Liver (tissue), 9 donors: ENCODE data around the gene NXN. TPM values are rescaled to one million over a fixed set of nuclear protein-coding genes. Genes with fewer than 3 reads are reported as not detected.
"Not testable (repeated sequence)": the region's sequence is repeated elsewhere in the genome, so short reads cannot be mapped to it uniquely, and the experiment has no call there.

Experiments
- DNase-seq: peaks from one replicate; pipeline ENCODE4 v3.0.0-alpha.2; 2017; ENCODE audit warnings: low spot score
- H3K27ac ChIP-seq, 2 donors: one replicate each; pipeline ENCODE4 v1.7.0; 2013; ENCODE audit warnings: inconsistent platforms in 2 of 2, low read length in 2 of 2, control low read depth in 1 of 2, low read depth in 1 of 2, mild to moderate bottlenecking in 1 of 2
- H3K27me3 ChIP-seq, 4 donors: one replicate each; pipeline versions ENCODE4 v1.6.1 to v1.7.0; 2013; ENCODE audit warnings: low read length in 3 of 4, inconsistent platforms in 1 of 4, mild to moderate bottlenecking in 1 of 4, moderate library complexity in 1 of 4; ENCODE audit not compliant: control insufficient read depth in 4 of 4, insufficient read depth in 4 of 4
- H3K36me3 ChIP-seq, 4 donors: one replicate each; pipeline versions ENCODE4 v1.6.1 to v1.7.0; 2013; ENCODE audit warnings: low read length in 3 of 4, mild to moderate bottlenecking in 3 of 4, low read depth in 1 of 4, moderate library complexity in 1 of 4; ENCODE audit not compliant: control insufficient read depth in 4 of 4, insufficient read depth in 3 of 4
- H3K4me1 ChIP-seq, 4 donors: one replicate each; pipeline versions ENCODE4 v1.6.1 to v1.7.0; 2013; ENCODE audit warnings: low read length in 3 of 4, mild to moderate bottlenecking in 3 of 4, moderate library complexity in 1 of 4; ENCODE audit not compliant: control insufficient read depth in 4 of 4, insufficient read depth in 4 of 4
- H3K4me3 ChIP-seq, 3 donors: one replicate each; pipeline versions ENCODE4 v1.6.1 to v1.7.0; 2013; ENCODE audit warnings: low read length in 3 of 3, control low read depth in 1 of 3, low read depth in 1 of 3, mild to moderate bottlenecking in 1 of 3
- H3K9ac ChIP-seq, 2 donors: one replicate each; pipeline ENCODE4 v1.7.0; 2013; ENCODE audit warnings: low read length in 2 of 2, mild to moderate bottlenecking in 2 of 2, moderate library complexity in 2 of 2, control low read depth in 1 of 2, low read depth in 1 of 2
- H3K9me3 ChIP-seq, 4 donors: one replicate each; pipeline versions ENCODE4 v1.6.1 to v1.7.0; 2013; ENCODE audit warnings: low read length in 3 of 4; ENCODE audit not compliant: control insufficient read depth in 4 of 4
- EGR1 ChIP-seq, 2 donors: IDR thresholded peaks; 2 replicates each; pipeline ENCODE4 v1.6.1; 2016 to 2018; ENCODE audit warnings: antibody characterized with exemption in 2 of 2, low read depth in 2 of 2
- FOXA1 ChIP-seq: IDR thresholded peaks from 2 replicates; pipeline ENCODE4 v1.6.1; 2016; ENCODE audit warnings: antibody characterized with exemption
- FOXA2 ChIP-seq: IDR thresholded peaks from 2 replicates; pipeline ENCODE4 v1.6.1; 2016; ENCODE audit warnings: antibody characterized with exemption
- GABPA ChIP-seq, 2 donors: IDR thresholded peaks in 1 of 2; conservative IDR thresholded peaks in 1 of 2; 2 replicates each; pipeline ENCODE4 v1.6.1; 2016; ENCODE audit warnings: antibody characterized with exemption in 2 of 2, mild to moderate bottlenecking in 1 of 2, moderate library complexity in 1 of 2
- HNF4A ChIP-seq, 2 donors: conservative IDR thresholded peaks; 2 replicates each; pipeline ENCODE4 v1.6.1; 2016; ENCODE audit warnings: antibody characterized with exemption in 2 of 2, mild to moderate bottlenecking in 2 of 2
- HNF4G ChIP-seq: IDR thresholded peaks from 2 replicates; pipeline ENCODE4 v1.6.1; 2016; ENCODE audit warnings: antibody characterized with exemption
- JUND ChIP-seq, 2 donors: IDR thresholded peaks; 2 replicates each; pipeline ENCODE4 v1.6.1; 2016; ENCODE audit warnings: antibody characterized with exemption in 2 of 2
- MAX ChIP-seq: IDR thresholded peaks from 2 replicates; pipeline ENCODE4 v1.6.1; 2016; ENCODE audit warnings: antibody characterized with exemption
- NR2F2 ChIP-seq: IDR thresholded peaks from 2 replicates; pipeline ENCODE4 v1.6.1; 2016; ENCODE audit warnings: antibody characterized with exemption
- RAD21 ChIP-seq, 2 donors: IDR thresholded peaks; 2 replicates each; pipeline ENCODE4 v1.6.1; 2016; ENCODE audit warnings: antibody characterized with exemption in 2 of 2, mild to moderate bottlenecking in 2 of 2
- REST ChIP-seq: IDR thresholded peaks from 2 replicates; pipeline ENCODE4 v1.6.1; 2016; ENCODE audit warnings: antibody characterized with exemption, mild to moderate bottlenecking
- RXRA ChIP-seq, 2 donors: IDR thresholded peaks; 2 replicates each; pipeline ENCODE4 v1.6.1; 2017 to 2018; ENCODE audit warnings: antibody characterized with exemption in 2 of 2, mild to moderate bottlenecking in 1 of 2
- SP1 ChIP-seq: IDR thresholded peaks from 2 replicates; pipeline ENCODE4 v1.6.1; 2018; ENCODE audit warnings: antibody characterized with exemption, mild to moderate bottlenecking
- TAF1 ChIP-seq: conservative IDR thresholded peaks from 2 replicates; pipeline ENCODE4 v1.6.1; 2016; ENCODE audit warnings: antibody characterized with exemption, mild to moderate bottlenecking
- YY1 ChIP-seq: IDR thresholded peaks from 2 replicates; pipeline ENCODE4 v1.6.1; 2016; ENCODE audit warnings: antibody characterized with exemption, mild to moderate bottlenecking
- ZBTB33 ChIP-seq: IDR thresholded peaks from 2 replicates; pipeline ENCODE4 v1.6.1; 2016; ENCODE audit warnings: antibody characterized with exemption
- WGBS: extraction: QIAGEN DNeasy Blood & Tissue Kit; methylation state at CpG from one replicate; pipeline ENCODE4 v1.1.7; 2013; 5-methylcytosine and 5-hydroxymethylcytosine counted together
- polyA plus RNA-seq, 2 donors: library from polyadenylated mRNA; stranded (reverse) in 1 of 2; unstranded in 1 of 2; fragments of 200-250 nt in 1 of 2; fragments of >200 nt in 1 of 2; fragmentation: Nextera tagmentation in 1 of 2; extraction: Ambion mirVana in 1 of 2; gene quantifications; one replicate each; pipeline versions ENCODE4 v1.2.1 to v1.2.3, GENCODE V29; 2013 to 2015
- total RNA-seq, 2 donors: library from RNA; depleted of rRNA; stranded (reverse); fragments of >200 nt; gene quantifications; one replicate each; pipeline ENCODE4 v1.2.3, GENCODE V29; 2014
- TF ChIP-seq, protein P1 (sequence below): IDR thresholded peaks from 2 replicates; pipeline ENCODE4 v1.6.1; 2016; ENCODE audit warnings: antibody characterized with exemption
- TF ChIP-seq, protein P2 (sequence below): fragments of 150-350 bp; IDR thresholded peaks from 2 replicates; pipeline ENCODE4 v1.5.1; 2017; ENCODE audit warnings: improper control_type of control experiment, low read depth, low read length; ENCODE audit not compliant: missing input control
- donor health status: healthy.
- donor health status: healthy.
- donor health status: healthy.
- donor health status: healthy.
- donor health status: healthy.

The NXN gene
- total and polyA plus RNA-seq, 4 donors, result 2.3 to 4.5 (median 3.3) TPM

DNA sequence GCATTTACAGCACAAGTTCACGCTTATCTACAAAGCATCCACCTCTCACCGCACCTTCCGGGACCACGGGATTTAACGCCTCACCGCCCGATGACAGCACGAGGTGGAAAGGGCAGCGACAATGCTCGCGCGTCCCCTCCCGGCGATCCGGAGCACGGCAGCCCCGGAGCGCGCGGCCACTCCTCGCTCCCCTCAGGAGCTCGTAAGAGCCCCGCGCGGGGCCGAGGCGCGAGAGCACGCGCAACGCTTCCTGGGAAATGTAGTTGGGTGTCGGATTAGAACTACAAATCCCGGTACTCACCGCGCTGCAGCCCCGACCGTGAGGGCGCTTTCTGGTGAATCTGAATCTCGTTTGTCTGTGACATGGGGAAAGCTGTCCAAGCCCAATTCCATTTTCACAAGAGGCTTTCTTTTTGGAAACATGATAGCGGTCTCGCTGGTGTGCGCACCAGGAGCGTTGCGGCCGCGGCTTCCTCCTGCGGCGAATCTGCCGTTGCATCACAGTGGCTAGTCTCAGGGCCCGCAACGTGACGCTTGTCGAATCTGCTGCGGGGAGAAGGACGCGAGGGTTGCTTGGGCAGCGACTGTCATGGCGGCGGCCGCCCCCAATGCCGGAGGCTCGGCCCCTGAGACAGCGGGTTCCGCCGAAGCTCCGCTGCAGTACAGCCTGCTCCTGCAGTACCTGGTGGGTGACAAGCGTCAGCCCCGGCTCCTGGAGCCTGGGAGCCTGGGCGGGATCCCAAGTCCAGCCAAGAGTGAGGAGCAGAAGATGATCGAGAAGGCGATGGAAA, 17.2 kb upstream of the NXN start, which contains the start of gene TIMM22:
TIMM22 (plus strand) TSS at position 576 of the 791 bp plus-strand sequence; CDS start at position 590, 14 bp downstream.
- Histone ChIP-seq H3K4me3 (peak within 1 kb of the TSS; percentile 68 to 86 (median 86)), H3K9ac (peak within 1 kb of the TSS; percentile 56 to 82), H3K27ac (peak within 1 kb of the TSS; percentile 86 to 94), H3K4me1 (peaks cover 2 to 34% (median 31%) of the 10 kb centered on the region in 4 donors), H3K9me3 (no peaks in the 10 kb centered on the region), H3K36me3 (peaks cover 3 to 13% (median 8%) of the 10 kb centered on the region in 4 donors), H3K27me3 (no peaks in the 10 kb centered on the region)
- under 1% methylated on average over 71 of the region's 71 CpGs for WGBS
- DNase-seq, result peak; percentile 90
- TF ChIP-seq, protein P1, sequence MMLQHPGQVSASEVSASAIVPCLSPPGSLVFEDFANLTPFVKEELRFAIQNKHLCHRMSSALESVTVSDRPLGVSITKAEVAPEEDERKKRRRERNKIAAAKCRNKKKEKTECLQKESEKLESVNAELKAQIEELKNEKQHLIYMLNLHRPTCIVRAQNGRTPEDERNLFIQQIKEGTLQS, result peak; percentile 73
- no peak for TF ChIP-seq EGR1 (IDR thresholded peaks at IDR 0.05; ENCODE audit: low read depth in 2 of 2)
- peak; percentile 77 for TF ChIP-seq TAF1
- TF ChIP-seq RXRA (IDR thresholded peaks at IDR 0.05), result peak; percentile 30 to 31
- peak; percentile 97 for TF ChIP-seq ZBTB33
- TF ChIP-seq HNF4A (conservative IDR thresholded peaks at IDR 0.05), result peak in 1 of 2 donors; percentile 19
- TF ChIP-seq FOXA1, result no peak
- TF ChIP-seq NR2F2, result peak; percentile 45
- no peak for TF ChIP-seq HNF4G
- peak; percentile 43 for TF ChIP-seq REST
- TF ChIP-seq SP1, result peak; percentile 68
- TF ChIP-seq, protein P2, sequence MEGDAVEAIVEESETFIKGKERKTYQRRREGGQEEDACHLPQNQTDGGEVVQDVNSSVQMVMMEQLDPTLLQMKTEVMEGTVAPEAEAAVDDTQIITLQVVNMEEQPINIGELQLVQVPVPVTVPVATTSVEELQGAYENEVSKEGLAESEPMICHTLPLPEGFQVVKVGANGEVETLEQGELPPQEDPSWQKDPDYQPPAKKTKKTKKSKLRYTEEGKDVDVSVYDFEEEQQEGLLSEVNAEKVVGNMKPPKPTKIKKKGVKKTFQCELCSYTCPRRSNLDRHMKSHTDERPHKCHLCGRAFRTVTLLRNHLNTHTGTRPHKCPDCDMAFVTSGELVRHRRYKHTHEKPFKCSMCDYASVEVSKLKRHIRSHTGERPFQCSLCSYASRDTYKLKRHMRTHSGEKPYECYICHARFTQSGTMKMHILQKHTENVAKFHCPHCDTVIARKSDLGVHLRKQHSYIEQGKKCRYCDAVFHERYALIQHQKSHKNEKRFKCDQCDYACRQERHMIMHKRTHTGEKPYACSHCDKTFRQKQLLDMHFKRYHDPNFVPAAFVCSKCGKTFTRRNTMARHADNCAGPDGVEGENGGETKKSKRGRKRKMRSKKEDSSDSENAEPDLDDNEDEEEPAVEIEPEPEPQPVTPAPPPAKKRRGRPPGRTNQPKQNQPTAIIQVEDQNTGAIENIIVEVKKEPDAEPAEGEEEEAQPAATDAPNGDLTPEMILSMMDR, result peak; percentile 97
- TF ChIP-seq YY1, result peak; percentile 100
- TF ChIP-seq JUND (IDR thresholded peaks at IDR 0.05), result peak; percentile 16 to 17
- peak; percentile 88 for TF ChIP-seq RAD21 (IDR thresholded peaks at IDR 0.05)
- TF ChIP-seq FOXA2, result no peak
- peak in 1 of 2 donors; percentile 72 for TF ChIP-seq GABPA (IDR thresholded peaks at IDR 0.05 in 1 of 2, conservative IDR thresholded peaks at IDR 0.05 in 1 of 2)
- TF ChIP-seq MAX, result peak; percentile 85

- H3K4me1 ChIP-seq, result peaks cover 0 to 20% (median 19%) of the 10 kb centered on the region in 4 donors
- H3K9ac ChIP-seq, H3K27me3 ChIP-seq, H3K4me3 ChIP-seq, H3K9me3 ChIP-seq, H3K36me3 ChIP-seq, H3K27ac ChIP-seq, DNase-seq: not testable (repeated sequence)
- 81% methylated on average over 8 of the region's 8 CpGs for WGBS
These were observed 15.7 kb upstream of the NXN start for GRCh38 chr17:995324-995723.
